CD4-positive, alpha-beta memory T cell (primary cell): ENCODE data around the gene FAM83G. TPM values are rescaled to one million over a fixed set of nuclear protein-coding genes. Genes with fewer than 3 reads are reported as not detected.
"Not testable (repeated sequence)": the region's sequence is repeated elsewhere in the genome, so short reads cannot be mapped to it uniquely, and the experiment has no call there.

Experiments
- CTCF ChIA-PET: fragments of 350-600 bp; sonication (Branson Sonifier 250); formaldehyde crosslinking; loops from one replicate; lab custom pipeline; 2021; ENCODE audit warnings: inconsistent platforms; ENCODE audit not compliant: partially characterized antibody; lab: Charles Lee
- POLR2A ChIA-PET: fragments of 350-600 bp; sonication (Branson Sonifier 250); formaldehyde crosslinking; loops from one replicate; lab custom pipeline; 2021; ENCODE audit not compliant: partially characterized antibody; lab: Charles Lee
- DNase-seq, 5 donors: peaks; one replicate each; pipeline versions ENCODE4 v3.0.0 to v3.0.0-alpha.2; 2020 to 2022; ENCODE audit warnings: mixed read lengths in 1 of 5
- H3K27ac ChIP-seq: one replicate; pipeline ENCODE4 v1.7.0; 2013; ENCODE audit warnings: low read depth, low read length
- H3K27me3 ChIP-seq: 2 replicates; pipeline ENCODE4 v1.7.0; 2013; ENCODE audit warnings: mild to moderate bottlenecking, low read length, moderate library complexity; ENCODE audit not compliant: insufficient read depth
- H3K36me3 ChIP-seq: 2 replicates; pipeline ENCODE4 v1.7.0; 2013; ENCODE audit warnings: mild to moderate bottlenecking, low read length, moderate library complexity; ENCODE audit not compliant: insufficient read depth
- H3K4me1 ChIP-seq: 2 replicates; pipeline ENCODE4 v1.7.0; 2013; ENCODE audit warnings: mild to moderate bottlenecking, low read length, moderate library complexity; ENCODE audit not compliant: insufficient read depth
- H3K4me3 ChIP-seq, 2 donors: one replicate each; pipeline ENCODE4 v1.7.0; 2013; ENCODE audit warnings: low read length in 2 of 2, mild to moderate bottlenecking in 1 of 2
- H3K9me3 ChIP-seq, 2 donors: one replicate each; pipeline ENCODE4 v1.7.0; 2013; ENCODE audit warnings: low read length in 2 of 2, control low read depth in 1 of 2; ENCODE audit not compliant: control insufficient read depth in 1 of 2
- H3K27ac Mint-ChIP-seq, 7 donors: one replicate each; pipeline ENCODE4 v1.8.0; 2020 to 2021; ENCODE audit warnings: mixed read lengths in 7 of 7, mild to moderate bottlenecking in 6 of 7, inconsistent platforms in 3 of 7, moderate library complexity in 3 of 7
- H3K27me3 Mint-ChIP-seq, 2 donors: one replicate each; pipeline ENCODE4 v1.8.0; 2020 to 2021; ENCODE audit warnings: mixed read lengths in 2 of 2
- H3K36me3 Mint-ChIP-seq, 2 donors: one replicate each; pipeline ENCODE4 v1.8.0; 2020 to 2021; ENCODE audit warnings: mixed read lengths in 2 of 2, inconsistent platforms in 1 of 2, mild to moderate bottlenecking in 1 of 2
- H3K4me1 Mint-ChIP-seq, 4 donors: one replicate each; pipeline ENCODE4 v1.8.0; 2020 to 2021; ENCODE audit warnings: mixed read lengths in 4 of 4, mild to moderate bottlenecking in 1 of 4
- H3K4me3 Mint-ChIP-seq, 8 donors: one replicate each; pipeline ENCODE4 v1.8.0; 2020 to 2021; ENCODE audit warnings: mixed read lengths in 8 of 8, mild to moderate bottlenecking in 7 of 8, moderate library complexity in 6 of 8, inconsistent platforms in 3 of 8
- H3K9me3 Mint-ChIP-seq, 8 donors: one replicate each; pipeline ENCODE4 v1.8.0; 2020 to 2021; ENCODE audit warnings: mixed read lengths in 8 of 8, mild to moderate bottlenecking in 5 of 8, inconsistent platforms in 3 of 8, moderate library complexity in 1 of 8
- intact Hi-C: fragments of 100-400 bp; cut with micrococcal nuclease; formaldehyde crosslinking; loops from one replicate; pipeline ENCODE4 v1.15.1; 2023
- polyA plus RNA-seq, 2 donors: library from polyadenylated mRNA; unstranded; fragments of 300-500 nt; fragmentation: Illumina TruSeq; gene quantifications; one replicate each; pipeline ENCODE4 v1.2.3, GENCODE V29; 2021
- total RNA-seq, 2 experiments: library from RNA; stranded (reverse); gene quantifications; one replicate each; pipeline ENCODE4 v1.2.3, GENCODE V29; 2021

The FAM83G gene
- total and polyA plus RNA-seq, 4 experiments from 2014 or later = 1.6 to 15.1 (median 10.3) TPM

- no peak for DNase-seq
- H3K27ac Mint-ChIP-seq = peak overlapping the region in 2 of 7 donors; percentile 29 to 35
- H3K4me1 Mint-ChIP-seq = peaks cover 9 to 25% (median 12%) of the 10 kb centered on the region in 4 donors
- no peaks in the 10 kb centered on the region for H3K27me3 ChIP-seq
- H3K27ac ChIP-seq = no peak overlapping the region
- H3K4me1 ChIP-seq = peaks cover 13% of the 10 kb centered on the region
- intact Hi-C loops = no loop called here
- no peaks in the 10 kb centered on the region for H3K9me3 ChIP-seq
- H3K27me3 Mint-ChIP-seq = no peaks in the 10 kb centered on the region
- peaks cover 23 to 29% of the 10 kb centered on the region in 2 donors for H3K36me3 Mint-ChIP-seq
- H3K9me3 Mint-ChIP-seq = no peaks in the 10 kb centered on the region
- H3K36me3 ChIP-seq = peaks cover 21% of the 10 kb centered on the region
- no peak overlapping the region for H3K4me3 Mint-ChIP-seq
- ChIA-PET POLR2A (interaction anchor here (0.7 to 1.3 kb wide), 3 partner anchors 21 to 22 kb away, joined by 3 read pairs; no protein-coding TSS in a partner anchor), CTCF (no interaction called here)
- no peak overlapping the region for H3K4me3 ChIP-seq
Observed at GRCh38 chr17:18933102-18934058, 71.2 kb downstream of the FAM83G start.

- Mint-ChIP-seq H3K27me3 (no peaks in the 10 kb centered on the region), H3K9me3 (no peaks in the 10 kb centered on the region), H3K4me3 (no peak overlapping the region), H3K36me3 (peaks cover 25 to 31% of the 10 kb centered on the region in 2 donors), H3K4me1 (peaks cover 9 to 25% (median 12%) of the 10 kb centered on the region in 4 donors), H3K27ac (peak overlapping the region in 3 of 7 donors; percentile 29 to 46 (median 38))
- CTCF ChIA-PET = no interaction called here
- intact Hi-C loops = no loop called here
- peak in 1 of 5 donors; percentile 24 for DNase-seq
- POLR2A ChIA-PET = interaction anchor here (1.2 to 1.3 kb wide), 2 partner anchors 22 to 23 kb away, joined by 3 read pairs; no protein-coding TSS in a partner anchor
- H3K27me3 ChIP-seq = no peaks in the 10 kb centered on the region
- H3K27ac ChIP-seq = no peak overlapping the region
- no peaks in the 10 kb centered on the region for H3K9me3 ChIP-seq
- H3K36me3 ChIP-seq = peaks cover 22% of the 10 kb centered on the region
- H3K4me1 ChIP-seq = peaks cover 13% of the 10 kb centered on the region
- no peak overlapping the region for H3K4me3 ChIP-seq
Observed at GRCh38 chr17:18932360-18933055, 72.1 kb downstream of the FAM83G start.

GRCh38 chr17:18928628-18929125 lies 75.9 kb downstream of the FAM83G start:
- POLR2A ChIA-PET = no interaction called here
- H3K27ac Mint-ChIP-seq = no peak overlapping the region

GRCh38 chr17:18925187-18925586 lies 79.4 kb downstream of the FAM83G start:
- Mint-ChIP-seq H3K4me3 (peak overlapping the region in 5 of 8 donors; percentile 8 to 53 (median 38)), H3K9me3 (no peaks in the 10 kb centered on the region), H3K27me3 (no peaks in the 10 kb centered on the region), H3K4me1 (peaks cover 24 to 44% (median 34%) of the 10 kb centered on the region in 4 donors), H3K27ac (peak overlapping the region in 4 of 7 donors; percentile 15 to 70 (median 42)), H3K36me3 (peaks cover 25 to 27% of the 10 kb centered on the region in 2 donors)
- Histone ChIP-seq H3K4me1 (peaks cover 53% of the 10 kb centered on the region), H3K4me3 (no peak overlapping the region), H3K36me3 (peaks cover 11% of the 10 kb centered on the region), H3K9me3 (no peaks in the 10 kb centered on the region), H3K27me3 (no peaks in the 10 kb centered on the region), H3K27ac (no peak overlapping the region)
- intact Hi-C loops = loop anchor here (1.0 kb wide), 1 partner anchor 30 kb away; no protein-coding TSS in a partner anchor
- DNase-seq = peak in 1 of 5 donors; percentile 17
- POLR2A ChIA-PET = interaction anchor here (1.4 kb wide), 1 partner anchor 13 kb away, joined by 3 read pairs; no protein-coding TSS in a partner anchor
- CTCF ChIA-PET = interaction anchor here (1.9 kb wide), 1 partner anchor 36 kb away, joined by 5 read pairs; no protein-coding TSS in a partner anchor

More at GRCh38 chr17:18928628-18929125, 75.9 kb downstream of the FAM83G start:
- H3K36me3 ChIP-seq = peaks cover 22% of the 10 kb centered on the region
- no peaks in the 10 kb centered on the region for H3K9me3 ChIP-seq
- Mint-ChIP-seq H3K36me3 (peaks cover 36 to 39% of the 10 kb centered on the region in 2 donors), H3K9me3 (no peaks in the 10 kb centered on the region), H3K4me3 (no peak overlapping the region), H3K27me3 (no peaks in the 10 kb centered on the region), H3K4me1 (peaks cover 15 to 41% (median 23%) of the 10 kb centered on the region in 4 donors)
- peaks cover 37% of the 10 kb centered on the region for H3K4me1 ChIP-seq
- no peak for DNase-seq
- CTCF ChIA-PET = no interaction called here
- no peaks in the 10 kb centered on the region for H3K27me3 ChIP-seq
- H3K4me3 ChIP-seq = no peak overlapping the region
- no peak overlapping the region for H3K27ac ChIP-seq
- intact Hi-C loops = no loop called here

GRCh38 chr17:18922596-18922995 lies 82.0 kb downstream of the FAM83G start:
- intact Hi-C loops, H3K36me3 ChIP-seq, H3K4me3 ChIP-seq, H3K27me3 ChIP-seq, DNase-seq, H3K27me3 Mint-ChIP-seq, POLR2A ChIA-PET, H3K9me3 Mint-ChIP-seq, H3K27ac ChIP-seq, H3K27ac Mint-ChIP-seq, H3K9me3 ChIP-seq, H3K4me3 Mint-ChIP-seq: not testable (repeated sequence)
- peaks cover 61% of the 10 kb centered on the region for H3K4me1 ChIP-seq
- H3K36me3 Mint-ChIP-seq = peaks cover 18 to 21% of the 10 kb centered on the region in 2 donors
- H3K4me1 Mint-ChIP-seq = peaks cover 36 to 68% (median 51%) of the 10 kb centered on the region in 4 donors
- CTCF ChIA-PET = interaction anchor here (1.5 kb wide), 1 partner anchor 39 kb away, joined by 6 read pairs; no protein-coding TSS in a partner anchor

- H3K4me3 ChIP-seq = no peak overlapping the region
Observed at GRCh38 chr17:18921912-18922451, 82.6 kb downstream of the FAM83G start.

More at GRCh38 chr17:18921912-18922451, 82.6 kb downstream of the FAM83G start:
- ChIA-PET CTCF (no interaction called here), POLR2A (no interaction called here)
- no peak overlapping the region for H3K27ac ChIP-seq
- Mint-ChIP-seq H3K4me3 (peak overlapping the region in 5 of 8 donors; percentile 3 to 65 (median 57)), H3K36me3 (peaks cover 21% of the 10 kb centered on the region in 2 donors), H3K27ac (peak overlapping the region in 4 of 7 donors; percentile 13 to 74 (median 64)), H3K4me1 (peaks cover 39 to 70% (median 54%) of the 10 kb centered on the region in 4 donors), H3K27me3 (no peaks in the 10 kb centered on the region), H3K9me3 (no peaks in the 10 kb centered on the region)
- no peaks in the 10 kb centered on the region for H3K27me3 ChIP-seq
- H3K9me3 ChIP-seq = no peaks in the 10 kb centered on the region
- intact Hi-C loops = no loop called here
- peaks cover 59% of the 10 kb centered on the region for H3K4me1 ChIP-seq
- peaks cover 9% of the 10 kb centered on the region for H3K36me3 ChIP-seq
- DNase-seq = no peak
